Endodermal cell (in vitro differentiated cells): ENCODE measurements around the gene KRT14. TPM values are rescaled to one million over a fixed set of nuclear protein-coding genes. Genes with fewer than 3 reads are reported as not detected.

Experiments
- DNase-seq: peaks from one replicate; pipeline ENCODE4 v3.0.0-alpha.2; 2017
- H3K27ac ChIP-seq: 2 replicates; pipeline ENCODE4 v1.5.1; 2013; ENCODE audit warnings: mild to moderate bottlenecking, low read depth, low read length, moderate library complexity
- H3K27me3 ChIP-seq: 2 replicates; pipeline ENCODE4 v1.6.1; 2013; ENCODE audit warnings: mild to moderate bottlenecking, low read length, moderate library complexity; ENCODE audit not compliant: insufficient read depth, control insufficient read depth, poor library complexity, severe bottlenecking
- H3K36me3 ChIP-seq: 2 replicates; pipeline ENCODE4 v1.7.0; 2013; ENCODE audit warnings: mild to moderate bottlenecking, low read length, moderate library complexity; ENCODE audit not compliant: control insufficient read depth, insufficient read depth
- H3K4me1 ChIP-seq: one replicate; pipeline ENCODE4 v1.7.0; 2013; ENCODE audit warnings: low read length; ENCODE audit not compliant: control insufficient read depth, insufficient read depth
- H3K4me3 ChIP-seq: 2 replicates; pipeline ENCODE4 v1.5.1; 2013; ENCODE audit warnings: mild to moderate bottlenecking, low read length, moderate library complexity
- H3K9ac ChIP-seq: 2 replicates; pipeline ENCODE4 v1.6.1; 2013; ENCODE audit warnings: mild to moderate bottlenecking, low read length, moderate library complexity; ENCODE audit not compliant: poor library complexity, severe bottlenecking; ENCODE audit errors: extremely low read depth
- H3K9me3 ChIP-seq: 2 replicates; pipeline ENCODE4 v1.6.1; 2013; ENCODE audit warnings: mild to moderate bottlenecking, low read length, moderate library complexity; ENCODE audit not compliant: control insufficient read depth
- H3K27ac Mint-ChIP-seq: 2 replicates; pipeline ENCODE4 v1.8.0; 2020; ENCODE audit warnings: mixed read lengths
- H3K27me3 Mint-ChIP-seq: 2 replicates; pipeline ENCODE4 v1.8.0; 2021; ENCODE audit warnings: mild to moderate bottlenecking, mixed read lengths; ENCODE audit not compliant: insufficient read depth
- H3K36me3 Mint-ChIP-seq: 2 replicates; pipeline ENCODE4 v1.8.0; 2020; ENCODE audit warnings: low read depth, mixed read lengths
- H3K4me1 Mint-ChIP-seq: 2 replicates; pipeline ENCODE4 v1.8.0; 2020; ENCODE audit warnings: mixed read lengths
- H3K4me3 Mint-ChIP-seq: 2 replicates; pipeline ENCODE4 v1.8.0; 2020; ENCODE audit warnings: mild to moderate bottlenecking, moderate library complexity, mixed read lengths
- H3K9me3 Mint-ChIP-seq: 2 replicates; pipeline ENCODE4 v1.8.0; 2020; ENCODE audit warnings: mild to moderate bottlenecking, mixed read lengths
- WGBS, 2 experiments: methylation state at CpG; one replicate each; pipeline versions ENCODE4 v1.1.5 to v1.1.7; 2013; ENCODE audit warnings: missing lambda C conversion rate in 2 of 2, mixed read lengths in 1 of 2; ENCODE audit not compliant: insufficient coverage in 1 of 2, insufficient read length in 1 of 2; 5-methylcytosine and 5-hydroxymethylcytosine counted together
- total RNA-seq, 2 donors: library from RNA; stranded (reverse); fragmentation: NEBNext Ultra II Directional in 1 of 2; extraction: Animal tissue kit (Norgen Biotek cat#: 25700) in 1 of 2; gene quantifications; 2 replicates in 1 of 2; 3 replicates in 1 of 2; pipeline ENCODE4 v1.2.1, GENCODE V29; 2021
- TF ChIP-seq, protein P1 (sequence below): fragments of 200-600 bp; sonication (generic); conservative IDR thresholded peaks from 2 replicates; pipeline ENCODE4 v1.5.0; 2021; ENCODE audit warnings: antibody characterized with exemption, mild to moderate bottlenecking

The KRT14 gene
- total RNA-seq, 2 donors from 2014 or later = not detected

DNA sequence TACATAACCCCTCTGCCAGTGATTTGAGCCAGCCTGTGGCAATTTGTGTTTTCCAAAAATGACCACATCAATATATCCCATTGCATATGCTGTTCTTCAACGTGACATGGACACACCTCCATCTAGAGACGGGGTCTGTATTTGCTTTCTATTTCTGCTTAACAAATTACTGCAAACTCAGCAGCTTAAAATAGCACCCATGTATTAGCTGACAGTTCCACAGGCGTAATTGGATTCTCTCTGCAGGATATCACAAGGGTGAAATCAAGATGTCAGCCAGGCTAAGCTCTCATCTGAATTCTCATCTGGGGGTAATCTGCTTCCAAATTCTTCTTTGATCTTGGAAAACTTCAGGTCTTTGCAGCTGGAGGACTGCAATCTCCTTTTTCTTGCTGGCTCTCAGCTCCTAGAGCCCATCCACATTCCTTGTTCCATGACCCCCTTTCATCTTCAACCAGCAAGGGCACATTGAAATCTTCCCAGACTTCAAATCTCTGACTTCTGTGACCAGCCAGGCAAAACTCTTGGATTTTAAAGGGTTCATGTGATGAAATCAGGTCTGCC lies 23.0 kb downstream of the KRT14 start:
- H3K4me1 Mint-ChIP-seq = peaks cover 12% of the 10 kb centered on the region
- Histone ChIP-seq H3K9me3 (no peaks in the 10 kb centered on the region), H3K4me1 (peaks cover 11% of the 10 kb centered on the region), H3K4me3 (no peak overlapping the region), H3K9ac (no peak overlapping the region), H3K27me3 (peaks cover 15% of the 10 kb centered on the region), H3K27ac (no peak overlapping the region), H3K36me3 (no peaks in the 10 kb centered on the region)
- peaks cover 47% of the 10 kb centered on the region for H3K27me3 Mint-ChIP-seq
- no peak overlapping the region for H3K27ac Mint-ChIP-seq
- H3K36me3 Mint-ChIP-seq = no peaks in the 10 kb centered on the region
- H3K9me3 Mint-ChIP-seq = no peaks in the 10 kb centered on the region
- no peak overlapping the region for H3K4me3 Mint-ChIP-seq
- DNase-seq = peak; percentile 47
- WGBS, 2 experiments = 72 to 79% methylated on average over 3 of the region's 3 CpGs
- TF ChIP-seq, protein P1, sequence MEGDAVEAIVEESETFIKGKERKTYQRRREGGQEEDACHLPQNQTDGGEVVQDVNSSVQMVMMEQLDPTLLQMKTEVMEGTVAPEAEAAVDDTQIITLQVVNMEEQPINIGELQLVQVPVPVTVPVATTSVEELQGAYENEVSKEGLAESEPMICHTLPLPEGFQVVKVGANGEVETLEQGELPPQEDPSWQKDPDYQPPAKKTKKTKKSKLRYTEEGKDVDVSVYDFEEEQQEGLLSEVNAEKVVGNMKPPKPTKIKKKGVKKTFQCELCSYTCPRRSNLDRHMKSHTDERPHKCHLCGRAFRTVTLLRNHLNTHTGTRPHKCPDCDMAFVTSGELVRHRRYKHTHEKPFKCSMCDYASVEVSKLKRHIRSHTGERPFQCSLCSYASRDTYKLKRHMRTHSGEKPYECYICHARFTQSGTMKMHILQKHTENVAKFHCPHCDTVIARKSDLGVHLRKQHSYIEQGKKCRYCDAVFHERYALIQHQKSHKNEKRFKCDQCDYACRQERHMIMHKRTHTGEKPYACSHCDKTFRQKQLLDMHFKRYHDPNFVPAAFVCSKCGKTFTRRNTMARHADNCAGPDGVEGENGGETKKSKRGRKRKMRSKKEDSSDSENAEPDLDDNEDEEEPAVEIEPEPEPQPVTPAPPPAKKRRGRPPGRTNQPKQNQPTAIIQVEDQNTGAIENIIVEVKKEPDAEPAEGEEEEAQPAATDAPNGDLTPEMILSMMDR = no peak

DNA sequence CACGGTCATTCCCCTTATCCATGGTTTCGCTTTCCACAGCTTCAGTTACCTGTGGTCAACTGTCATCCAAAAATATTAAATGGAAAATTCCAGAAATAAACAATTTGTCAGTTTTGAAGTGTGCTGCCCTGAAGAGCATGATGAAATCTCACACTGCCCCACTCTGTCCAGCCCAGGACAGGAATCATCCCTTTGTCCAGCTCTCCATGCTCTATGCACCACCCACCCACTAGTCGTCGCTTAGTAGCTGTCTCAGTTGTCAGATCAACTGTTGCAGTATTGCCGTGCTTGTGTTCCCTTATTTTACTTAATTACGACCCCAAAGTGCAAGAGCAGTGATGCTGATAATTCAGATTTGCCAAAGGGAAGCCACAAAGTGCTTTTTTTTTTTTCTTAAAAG lies 25.1 kb downstream of the KRT14 start:
- no peak overlapping the region for H3K4me3 ChIP-seq
- DNase-seq = no peak
- no peaks in the 10 kb centered on the region for H3K9me3 Mint-ChIP-seq
- no peaks in the 10 kb centered on the region for H3K36me3 Mint-ChIP-seq
- H3K27ac ChIP-seq = no peak overlapping the region
- peaks cover 30% of the 10 kb centered on the region for H3K27me3 Mint-ChIP-seq
- TF ChIP-seq, protein P1 = no peak
- peaks cover 11% of the 10 kb centered on the region for H3K4me1 ChIP-seq
- H3K27me3 ChIP-seq = peaks cover 6% of the 10 kb centered on the region
- H3K36me3 ChIP-seq = no peaks in the 10 kb centered on the region
- H3K27ac Mint-ChIP-seq = no peak overlapping the region
- H3K4me1 Mint-ChIP-seq = peaks cover 12% of the 10 kb centered on the region
- no peak overlapping the region for H3K9ac ChIP-seq
- 88 to 98% methylated on average over 6 of the region's 6 CpGs for WGBS, 2 experiments
- no peak overlapping the region for H3K4me3 Mint-ChIP-seq
- H3K9me3 ChIP-seq = no peaks in the 10 kb centered on the region

GRCh38 chr17:41559548-41559947 lies 27.1 kb downstream of the KRT14 start:
- H3K36me3 Mint-ChIP-seq = no peaks in the 10 kb centered on the region
- no peak overlapping the region for H3K27ac Mint-ChIP-seq
- no peak overlapping the region for H3K4me3 Mint-ChIP-seq
- TF ChIP-seq, protein P1 = no peak
- Histone ChIP-seq H3K27ac (no peak overlapping the region), H3K36me3 (no peaks in the 10 kb centered on the region), H3K4me1 (peaks cover 11% of the 10 kb centered on the region), H3K27me3 (no peaks in the 10 kb centered on the region), H3K9me3 (no peaks in the 10 kb centered on the region), H3K9ac (no peak overlapping the region), H3K4me3 (no peak overlapping the region)
- peaks cover 12% of the 10 kb centered on the region for H3K4me1 Mint-ChIP-seq
- 95 to 100% methylated on average over 1 to 2 of the region's 2 CpGs for WGBS, 2 experiments
- H3K27me3 Mint-ChIP-seq = peaks cover 24% of the 10 kb centered on the region
- no peak for DNase-seq
- H3K9me3 Mint-ChIP-seq = no peaks in the 10 kb centered on the region
